HG03521 (cell line): ENCODE measurements around the gene SYT17.

Source experiments
- ATAC-seq: cut with Tn5 transposase; IDR thresholded peaks from one replicate; pipeline ENCODE4 v1.9.1; 2021; ENCODE audit warnings: mild to moderate bottlenecking, moderate library complexity; ENCODE audit not compliant: unreplicated experiment

SYT17 gene

GRCh38 chr16:19167710-19168370, at the start of gene SYT17:
TSS of gene SYT17 (plus strand) at chr16:19168240. CDS start at chr16:19168647, 407 bp downstream.
- peak; percentile 65 for ATAC-seq

DNA sequence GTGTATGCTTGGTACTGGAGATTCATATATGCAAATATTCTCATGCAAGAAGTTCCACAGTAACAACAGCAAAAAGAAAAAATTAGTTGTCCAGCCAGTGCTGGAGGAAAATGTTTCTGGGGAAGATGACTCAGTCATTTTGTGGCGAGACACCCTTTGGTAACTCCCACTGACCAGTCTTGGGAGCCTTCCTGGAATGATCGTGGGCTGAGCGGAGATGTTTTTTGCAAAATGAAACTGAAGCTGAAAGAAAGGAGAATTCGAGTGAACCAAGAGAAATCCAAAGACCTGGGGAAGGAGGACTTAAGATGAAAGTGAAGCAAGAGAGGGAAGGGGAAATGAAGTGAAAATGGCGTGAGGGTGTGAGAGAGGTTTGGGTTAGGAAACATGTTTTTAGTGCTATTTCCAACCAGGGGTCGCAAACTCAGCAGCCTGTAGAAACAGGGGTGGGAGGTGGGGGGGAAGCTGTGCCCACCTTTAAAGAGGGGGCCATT, 49.1 kb upstream of the SYT17 start:
- ATAC-seq: no peak

DNA sequence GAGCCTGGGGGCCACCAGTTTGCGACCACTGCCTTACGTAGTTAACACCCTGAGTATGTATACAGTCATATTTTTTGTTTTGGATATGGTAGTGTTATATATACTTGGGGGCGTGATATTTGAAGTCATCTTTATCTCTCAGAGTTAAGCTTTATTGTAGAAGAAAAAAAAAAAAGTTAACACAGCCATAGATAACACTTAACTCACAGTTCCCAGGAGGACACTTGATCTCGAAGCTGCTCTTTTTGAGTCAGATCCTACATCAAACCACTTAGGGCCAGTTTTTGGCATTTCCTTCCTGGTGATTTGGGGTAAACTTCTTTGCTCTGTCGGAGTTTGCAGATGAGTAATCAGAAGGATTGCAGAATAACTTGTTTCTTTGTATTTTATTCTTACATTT, 48.5 kb upstream of the SYT17 start:
- no peak for ATAC-seq

DNA sequence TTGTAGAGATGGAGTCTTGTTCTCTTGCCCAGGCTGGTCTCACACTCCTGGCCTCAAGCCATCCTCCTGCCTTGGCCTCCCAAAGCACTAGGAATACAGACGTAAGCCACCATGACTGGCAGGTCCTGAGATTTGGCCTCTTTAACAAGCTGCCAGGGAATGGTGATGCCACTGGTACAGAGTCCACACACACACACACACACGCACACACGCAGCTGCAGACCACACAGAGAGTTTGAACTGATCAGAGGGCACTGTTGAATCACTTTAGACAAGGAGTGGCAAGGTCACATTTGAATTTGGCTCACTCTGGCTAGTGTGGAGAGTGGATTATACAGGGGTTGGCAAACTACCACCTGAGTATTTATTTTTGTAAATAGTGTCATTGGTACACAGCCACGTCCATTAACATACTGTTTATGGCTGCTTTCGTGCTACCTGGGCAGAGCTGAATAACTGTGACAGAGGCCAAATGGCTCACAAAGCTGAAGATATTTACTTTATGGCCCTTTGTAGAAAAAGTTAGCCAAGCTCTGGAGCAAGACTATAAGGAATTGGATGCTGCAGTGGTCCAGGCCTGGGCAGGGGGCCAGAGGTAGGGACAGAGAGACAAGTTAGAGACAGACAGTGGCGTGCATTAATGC, 44.4 kb upstream of the SYT17 start:
- ATAC-seq: no peak

- ATAC-seq: no peak
These were observed 41.7 kb upstream of the SYT17 start for GRCh38 chr16:19126300-19126699.

DNA sequence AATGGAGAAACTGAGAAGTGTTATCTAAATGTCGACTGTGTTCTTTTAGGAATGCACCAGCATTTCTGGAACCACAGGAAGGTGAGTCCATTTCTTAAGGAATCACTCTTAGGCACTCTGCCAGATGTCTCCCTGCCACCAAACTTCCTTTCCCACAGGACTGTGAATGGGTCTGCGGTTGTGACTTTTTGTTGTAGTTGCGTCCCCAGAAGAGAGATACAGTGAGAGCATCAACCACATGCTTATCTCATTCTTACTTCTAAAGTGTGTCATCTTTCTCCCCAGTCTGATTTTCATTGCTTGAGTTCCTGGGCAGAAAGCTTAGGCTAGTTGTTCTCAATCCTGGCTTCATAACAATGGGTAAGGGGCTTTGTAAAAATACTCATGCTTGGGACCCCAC, 40.8 kb upstream of the SYT17 start:
- no peak for ATAC-seq

DNA sequence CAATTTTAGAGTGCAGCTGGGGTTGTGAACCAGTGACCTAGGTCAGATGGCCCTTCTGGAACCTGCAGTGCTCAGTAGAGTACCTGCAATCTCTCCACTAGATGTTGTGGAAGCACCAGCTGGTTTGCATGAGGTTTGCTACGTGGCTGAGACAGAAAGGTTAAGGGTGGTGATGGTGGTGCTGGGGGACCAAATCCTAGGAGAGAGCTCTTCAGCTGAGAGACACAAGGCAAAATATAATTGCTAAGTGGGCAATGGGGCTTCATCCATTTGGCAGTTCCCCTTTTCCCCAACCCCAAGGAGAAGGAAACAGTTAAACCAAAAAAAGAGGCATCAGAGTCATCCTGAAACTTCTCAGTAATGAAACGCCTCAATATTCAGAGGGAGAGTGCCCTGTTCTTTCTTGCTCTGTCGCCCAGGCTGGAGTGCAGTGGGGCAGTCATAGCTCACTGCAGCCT, 40.3 kb upstream of the SYT17 start:
- ATAC-seq: no peak

DNA sequence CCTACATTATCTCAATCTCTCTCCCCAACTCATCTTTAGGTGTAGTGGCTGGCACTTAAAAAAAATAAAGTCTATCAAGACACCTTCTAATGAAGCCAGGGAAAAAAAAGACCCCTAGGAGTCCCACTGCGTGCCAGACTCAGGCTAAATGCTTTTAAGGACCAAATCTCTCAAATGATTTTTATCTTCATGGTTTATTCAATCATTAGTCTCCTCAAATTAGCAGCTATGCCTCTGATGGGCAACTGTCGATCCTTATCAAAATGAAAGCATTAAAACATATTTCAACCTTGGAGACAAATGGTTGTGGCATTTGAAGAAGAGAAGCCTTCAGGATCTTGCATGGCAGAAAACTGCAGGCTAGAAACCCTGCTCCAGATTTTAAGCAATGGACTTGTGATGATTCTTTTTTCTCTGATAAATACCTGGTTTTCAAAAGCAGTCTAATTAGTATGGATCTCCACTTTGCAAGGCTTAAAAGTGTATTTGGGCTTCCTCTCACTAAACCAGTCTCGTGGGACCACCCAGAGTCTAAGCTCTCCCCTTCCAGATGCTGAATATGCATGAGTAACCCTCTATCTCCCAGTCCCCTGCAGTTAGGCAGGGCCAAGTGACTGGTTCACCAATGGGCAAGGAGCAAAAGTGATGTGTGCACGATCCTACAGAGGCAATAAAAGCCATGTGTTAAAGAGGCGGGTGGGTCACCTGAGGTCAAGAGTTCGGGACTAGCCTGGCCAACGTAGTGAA, 39.4 kb upstream of the SYT17 start:
- ATAC-seq: no peak

DNA sequence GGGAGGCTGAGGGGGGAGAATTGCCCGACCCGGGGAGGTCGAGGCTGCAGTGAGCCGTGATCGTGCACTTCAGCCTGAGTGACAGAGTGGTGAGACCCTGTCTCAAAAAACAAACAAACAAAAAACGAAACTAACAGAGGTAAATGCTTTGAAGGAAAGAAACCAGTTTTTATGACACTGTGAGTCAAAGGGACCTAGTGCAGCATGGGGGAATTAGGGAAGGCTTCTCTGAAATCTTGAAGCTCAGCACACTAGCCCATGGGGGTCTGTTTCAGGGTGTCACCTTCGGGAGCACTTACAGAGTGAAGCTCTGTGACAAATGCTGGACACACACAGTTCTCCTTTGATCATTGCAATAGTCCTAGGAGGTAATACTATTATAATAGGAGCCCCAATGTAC, 37.7 kb upstream of the SYT17 start:
- ATAC-seq: no peak

DNA sequence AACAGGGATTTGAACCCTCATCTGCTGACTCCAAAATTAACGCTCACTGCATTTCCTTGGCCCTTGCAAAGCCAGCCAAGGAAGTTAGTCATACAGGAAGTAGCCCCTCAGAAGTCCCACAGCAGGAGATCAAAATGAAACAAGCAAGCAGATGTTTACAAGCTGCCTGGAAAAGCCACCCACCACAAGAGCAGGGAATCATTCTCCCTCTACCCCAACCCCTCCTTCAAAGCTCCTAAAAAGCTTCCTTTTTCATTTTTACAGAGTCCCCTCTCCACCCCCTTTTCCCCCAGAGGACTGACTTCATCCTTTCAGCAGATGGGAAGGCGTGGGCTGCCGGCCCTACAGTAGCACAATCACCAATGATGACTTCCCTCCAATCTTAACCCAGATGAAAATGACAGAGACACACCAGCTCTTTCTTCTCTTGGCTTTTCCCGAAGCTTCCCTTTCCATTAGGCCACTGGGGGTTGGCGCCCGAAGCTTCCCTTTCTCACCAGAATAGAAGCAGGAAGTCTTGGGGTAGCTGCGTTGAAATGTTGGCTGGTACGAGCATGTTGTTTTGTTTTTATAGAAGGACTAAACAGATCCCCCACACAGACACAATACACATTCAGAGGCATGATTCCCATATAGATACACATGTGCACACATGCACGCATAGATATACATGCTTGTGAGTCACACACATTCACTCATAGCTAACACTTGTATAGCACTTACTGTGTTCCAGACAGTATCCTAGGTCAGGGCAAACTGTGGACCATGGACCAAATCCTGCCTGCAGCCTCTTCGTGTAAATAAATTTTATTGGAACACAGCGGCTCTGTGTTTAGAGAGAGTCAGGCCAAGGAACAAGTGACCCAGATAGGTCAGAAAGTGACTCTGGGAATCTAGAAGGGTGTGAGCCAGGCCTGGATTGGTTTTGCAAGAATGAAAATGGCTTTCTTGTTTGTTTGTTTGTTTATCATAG, 36.9 kb upstream of the SYT17 start:
- ATAC-seq: no peak

DNA sequence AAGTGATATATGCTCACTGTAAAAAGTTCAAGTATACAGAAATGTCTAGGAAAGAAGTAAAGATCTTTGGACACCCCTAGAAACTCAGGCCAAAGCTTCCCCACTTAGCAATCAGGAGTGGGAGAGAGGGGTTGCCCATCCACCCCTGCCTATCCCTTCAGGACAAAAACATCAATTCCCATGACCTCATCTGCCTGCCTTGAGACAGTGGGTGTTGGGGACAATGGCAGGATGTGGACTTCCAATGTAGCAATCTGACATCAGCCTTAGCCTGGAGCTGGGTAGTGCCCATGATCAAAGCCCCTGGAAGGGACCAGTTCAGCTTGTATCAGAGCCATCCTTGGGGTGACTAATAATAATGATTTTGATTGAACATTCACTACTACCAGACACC, 36.2 kb upstream of the SYT17 start:
- no peak for ATAC-seq

GRCh38 chr16:19132255-19132654, 35.8 kb upstream of the SYT17 start:
- no peak for ATAC-seq

DNA sequence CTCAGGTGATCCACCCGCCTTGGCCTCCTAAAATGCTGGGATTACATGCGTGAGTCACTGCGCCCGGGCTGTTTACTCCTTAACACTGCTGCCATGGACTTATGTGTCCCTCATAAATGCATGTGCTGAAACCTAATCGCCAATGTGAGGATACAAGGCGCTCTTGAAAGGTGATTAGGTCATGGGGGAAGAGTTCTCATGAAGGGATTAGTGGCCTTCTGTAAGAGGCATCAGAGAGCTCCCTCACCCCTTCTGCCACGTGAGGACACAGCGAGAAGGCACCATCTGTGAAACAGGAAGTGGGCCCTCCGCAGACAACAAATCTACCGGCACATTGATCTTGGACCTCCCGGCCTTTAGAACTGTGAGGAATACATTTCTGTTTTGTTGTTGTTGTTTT, 35.1 kb upstream of the SYT17 start:
- ATAC-seq: no peak

GRCh38 chr16:19133600-19133999, 34.4 kb upstream of the SYT17 start:
- ATAC-seq: no peak

- no peak for ATAC-seq
These were observed 32.7 kb upstream of the SYT17 start for GRCh38 chr16:19135201-19135842.

GRCh38 chr16:19135896-19136438, 32.1 kb upstream of the SYT17 start:
- no peak for ATAC-seq

DNA sequence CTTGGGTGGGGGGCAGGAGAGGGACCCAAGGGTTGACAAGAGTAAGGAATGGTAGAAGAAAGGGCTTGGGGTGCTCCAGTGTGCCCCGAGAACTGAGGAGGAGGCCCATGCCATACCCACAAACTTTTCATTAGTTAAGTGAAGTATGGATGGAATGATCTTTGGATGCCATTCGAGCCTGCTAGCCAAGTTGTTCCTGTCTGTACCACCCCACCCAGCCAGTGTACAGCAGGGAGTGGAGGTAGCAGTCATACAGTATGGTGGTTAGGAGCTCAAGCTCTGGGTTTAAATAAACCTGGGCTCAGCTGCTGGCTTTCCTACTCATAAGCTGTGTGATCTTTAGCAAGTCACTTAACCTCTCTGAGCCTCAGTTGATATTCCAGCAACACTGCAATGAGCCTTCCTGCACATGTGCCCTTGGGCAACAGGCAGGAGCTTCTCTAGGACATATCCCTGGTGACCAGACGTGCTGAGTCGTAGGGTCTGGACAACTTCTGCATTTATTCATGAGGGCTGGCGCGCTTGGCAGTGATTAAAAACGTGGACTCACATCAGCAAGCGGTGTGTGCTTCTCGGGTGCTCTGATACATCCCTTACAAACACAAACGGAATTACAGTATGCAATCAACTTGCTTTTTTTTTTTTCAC, 31.4 kb upstream of the SYT17 start:
- no peak for ATAC-seq

- no peak for ATAC-seq
These were observed 30.6 kb upstream of the SYT17 start for GRCh38 chr16:19137201-19138128.
